ACC112 (cell line): ENCODE results near the gene TEX30.
"Not testable (repeated sequence)": the region's sequence is repeated elsewhere in the genome, so short reads cannot be mapped to it uniquely, and the experiment has no call there.

ENCODE experiments used
- H2AFZ ChIP-seq: fragments of 200-600 bp; sonication (generic); one replicate; pipeline ENCODE4 v1.6.0; 2017; ENCODE audit warnings: antibody characterized with exemption, low read length; ENCODE audit not compliant: unreplicated experiment
- H3K27ac ChIP-seq: fragments of 200-600 bp; sonication (generic); 2 replicates; pipeline ENCODE4 v1.5.1; 2014; ENCODE audit warnings: low read depth, mild to moderate bottlenecking, antibody characterized with exemption, low read length, moderate library complexity
- H3K27me3 ChIP-seq: fragments of 200-600 bp; sonication (generic); 2 replicates; pipeline ENCODE4 v1.6.1; 2014; ENCODE audit warnings: mild to moderate bottlenecking, antibody characterized with exemption, low read length, moderate library complexity, mixed read lengths; ENCODE audit not compliant: insufficient read depth
- H3K36me3 ChIP-seq: fragments of 200-600 bp; sonication (generic); 2 replicates; pipeline ENCODE4 v1.6.1; 2016; ENCODE audit warnings: mild to moderate bottlenecking, antibody characterized with exemption, low read length, moderate library complexity, mixed read lengths; ENCODE audit not compliant: insufficient read depth
- H3K4me1 ChIP-seq: fragments of 200-600 bp; sonication (generic); one replicate; pipeline ENCODE4 v1.6.1; 2016; ENCODE audit warnings: low read length, mixed read lengths; ENCODE audit not compliant: insufficient read depth, unreplicated experiment, control insufficient read depth
- H3K4me3 ChIP-seq: fragments of 200-600 bp; sonication (generic); 2 replicates; pipeline ENCODE4 v1.5.1; 2014; ENCODE audit warnings: mild to moderate bottlenecking, low read depth, low read length
- H3K79me2 ChIP-seq: fragments of 200-600 bp; sonication (generic); one replicate; pipeline ENCODE4 v1.6.0; 2016; ENCODE audit warnings: low read length; ENCODE audit not compliant: control insufficient read depth, unreplicated experiment, insufficient read depth

The TEX30 gene

GRCh38 chr13:102800145-102801041 is 26.8 kb upstream of the TEX30 start:
- peak overlapping the region; percentile 89 for H3K4me3 ChIP-seq
- H3K4me1 ChIP-seq: peaks cover 11% of the 10 kb centered on the region
- H3K27me3 ChIP-seq: no peaks in the 10 kb centered on the region
- H3K79me2 ChIP-seq: peaks cover 57% of the 10 kb centered on the region
- peak overlapping the region; percentile 21 for H3K27ac ChIP-seq
- H3K36me3 ChIP-seq: no peaks in the 10 kb centered on the region; the same call in 1 of the 2 replicates
- peak overlapping the region; percentile 98 for H2AFZ ChIP-seq

GRCh38 chr13:102799426-102800144 is 26.0 kb upstream of the TEX30 start:
- Histone ChIP-seq H3K36me3 (no peaks in the 10 kb centered on the region), H3K27me3 (no peaks in the 10 kb centered on the region), H3K4me3 (peak overlapping the region; percentile 89), H3K27ac (peak overlapping the region; percentile 21), H3K79me2 (peaks cover 54% of the 10 kb centered on the region), H3K4me1 (peaks cover 11% of the 10 kb centered on the region), H2AFZ (peak overlapping the region; percentile 58)

GRCh38 chr13:102798581-102799425 is 25.2 kb upstream of the TEX30 start, which contains the start of the genes BIVM and POGLUT2:
BIVM (plus strand) TSS chr13:102799119; CDS start chr13:102807268, 8,149 bp downstream.
POGLUT2 (minus strand) TSS chr13:102798976; CDS start chr13:102798670, 306 bp downstream.
- peak within 1 kb of the TSS; percentile 21 for H3K27ac ChIP-seq
- peaks cover 11% of the 10 kb centered on the region for H3K4me1 ChIP-seq
- H3K27me3 ChIP-seq: no peaks in the 10 kb centered on the region
- peak within 1 kb of the TSS; percentile 76 for H2AFZ ChIP-seq
- peak within 1 kb of the TSS; percentile 89 for H3K4me3 ChIP-seq
- peaks cover 51% of the 10 kb centered on the region for H3K79me2 ChIP-seq
- no peaks in the 10 kb centered on the region for H3K36me3 ChIP-seq

GRCh38 chr13:102793611-102794355 is 20.2 kb upstream of the TEX30 start:
- Histone ChIP-seq H3K36me3 (no peaks in the 10 kb centered on the region), H3K4me3 (no peak overlapping the region), H3K79me2 (peaks cover 10% of the 10 kb centered on the region), H3K27ac (no peak overlapping the region), H3K27me3 (no peaks in the 10 kb centered on the region), H3K4me1 (peaks cover 3% of the 10 kb centered on the region), H2AFZ (no peak overlapping the region)

- Histone ChIP-seq H3K27me3 (no peaks in the 10 kb centered on the region), H3K79me2 (no peaks in the 10 kb centered on the region), H2AFZ (no peak overlapping the region), H3K36me3 (no peaks in the 10 kb centered on the region), H3K4me1 (peaks cover 3% of the 10 kb centered on the region), H3K27ac (no peak overlapping the region), H3K4me3 (no peak overlapping the region)
Observed at GRCh38 chr13:102792396-102792795, 18.8 kb upstream of the TEX30 start.

- no peaks in the 10 kb centered on the region for H3K79me2 ChIP-seq
- no peaks in the 10 kb centered on the region for H3K4me1 ChIP-seq
- H2AFZ ChIP-seq: no peak overlapping the region
- H3K36me3 ChIP-seq: 0 out of 2 replicates have a peak, but pooled peaks cover 4% of the 10 kb centered on the region
- H3K4me3 ChIP-seq: no peak overlapping the region
- no peaks in the 10 kb centered on the region for H3K27me3 ChIP-seq
- no peak overlapping the region for H3K27ac ChIP-seq
Observed at GRCh38 chr13:102788683-102789082, 15.1 kb upstream of the TEX30 start.

GRCh38 chr13:102784483-102784882 is 10.9 kb upstream of the TEX30 start:
- no peaks in the 10 kb centered on the region for H3K79me2 ChIP-seq
- H3K27me3 ChIP-seq: no peaks in the 10 kb centered on the region
- no peak overlapping the region for H2AFZ ChIP-seq
- H3K27ac ChIP-seq: no peak overlapping the region
- 0 out of 2 replicates have a peak, but pooled peaks cover 4% of the 10 kb centered on the region for H3K36me3 ChIP-seq
- H3K4me1 ChIP-seq: no peaks in the 10 kb centered on the region
- no peak overlapping the region for H3K4me3 ChIP-seq

GRCh38 chr13:102781591-102781990 is 8.0 kb upstream of the TEX30 start:
- H3K27ac ChIP-seq: no peak overlapping the region
- no peak overlapping the region for H3K4me3 ChIP-seq
- no peaks in the 10 kb centered on the region for H3K4me1 ChIP-seq
- H3K79me2 ChIP-seq: no peaks in the 10 kb centered on the region
- 0 out of 2 replicates have a peak, but pooled peaks cover 4% of the 10 kb centered on the region for H3K36me3 ChIP-seq
- H3K27me3 ChIP-seq: no peaks in the 10 kb centered on the region
- H2AFZ ChIP-seq: no peak overlapping the region

- H3K27me3 ChIP-seq, H3K4me1 ChIP-seq, H3K27ac ChIP-seq, H3K4me3 ChIP-seq, H3K79me2 ChIP-seq, H2AFZ ChIP-seq, H3K36me3 ChIP-seq: not testable (repeated sequence)
Observed at GRCh38 chr13:102780656-102781055, 7.1 kb upstream of the TEX30 start.
